GM23338 (cell line): Measurements from ENCODE around the gene OCIAD1. TPM values are rescaled to one million over a fixed set of nuclear protein-coding genes. Genes with fewer than 3 reads are reported as not detected.

ENCODE experiments used
- ATAC-seq: fragments of 200-7000 bp; cut with Tn5 transposase; 3 replicates; pipeline ENCODE4 v1.9.1; 2020
- DNase-seq: peaks from one replicate; pipeline ENCODE4 v3.0.0-alpha.2; 2015; ENCODE audit warnings: low spot score
- H2AFZ ChIP-seq: fragments of 200-600 bp; sonication (generic); 2 replicates; pipeline ENCODE4 v1.8.0; 2016; ENCODE audit warnings: antibody characterized with exemption, mild to moderate bottlenecking, moderate library complexity
- H3F3A ChIP-seq: fragments of 200-600 bp; sonication (generic); replicated peaks from 2 replicates; pipeline ENCODE4 v1.8.0; 2017; ENCODE audit warnings: antibody characterized with exemption, mixed run types, low read depth
- H3K27ac ChIP-seq: fragments of 200-600 bp; sonication (generic); 2 replicates; pipeline ENCODE4 v1.6.1; 2016; ENCODE audit warnings: low read depth
- H3K27me3 ChIP-seq: fragments of 200-600 bp; sonication (generic); 2 replicates; pipeline ENCODE4 v1.8.0; 2016; ENCODE audit warnings: mild to moderate bottlenecking, mixed run types, moderate library complexity; ENCODE audit not compliant: insufficient read depth
- H3K36me3 ChIP-seq: fragments of 200-600 bp; sonication (generic); 2 replicates; pipeline ENCODE4 v1.8.0; 2016; ENCODE audit warnings: mild to moderate bottlenecking; ENCODE audit not compliant: insufficient read depth
- H3K4me1 ChIP-seq: fragments of 200-600 bp; sonication (generic); 2 replicates; pipeline ENCODE4 v1.8.0; 2016; ENCODE audit warnings: mild to moderate bottlenecking, moderate library complexity; ENCODE audit not compliant: insufficient read depth
- H3K4me2 ChIP-seq: fragments of 200-600 bp; sonication (generic); 2 replicates; pipeline ENCODE4 v1.7.1; 2017; ENCODE audit warnings: mixed run types
- H3K4me3 ChIP-seq: fragments of 200-600 bp; sonication (generic); 2 replicates; pipeline ENCODE4 v1.6.1; 2016; ENCODE audit warnings: mixed run types
- H3K79me2 ChIP-seq: fragments of 200-600 bp; sonication (generic); replicated peaks from 2 replicates; pipeline ENCODE4 v1.8.0; 2017; ENCODE audit warnings: mild to moderate bottlenecking; ENCODE audit not compliant: insufficient read depth
- H3K9me2 ChIP-seq: fragments of 200-600 bp; sonication (generic); 2 replicates; pipeline ENCODE4 v1.8.0; 2017; ENCODE audit not compliant: insufficient read depth
- H4K20me1 ChIP-seq: fragments of 200-600 bp; sonication (generic); replicated peaks from 2 replicates; pipeline ENCODE4 v1.8.0; 2017; ENCODE audit warnings: mild to moderate bottlenecking; ENCODE audit not compliant: insufficient read depth
- H3K27ac Mint-ChIP-seq: 2 replicates; pipeline ENCODE4 v1.8.0; 2020; ENCODE audit warnings: inconsistent platforms, mild to moderate bottlenecking, moderate library complexity, mixed read lengths
- H3K27me3 Mint-ChIP-seq: 3 replicates; pipeline ENCODE4 v1.8.0; 2022; ENCODE audit warnings: low read depth, mild to moderate bottlenecking, moderate library complexity, mixed read lengths, inconsistent platforms; ENCODE audit not compliant: insufficient read depth, poor library complexity
- H3K36me3 Mint-ChIP-seq: 3 replicates; pipeline ENCODE4 v1.8.0; 2021; ENCODE audit warnings: low read depth, mild to moderate bottlenecking, inconsistent platforms, moderate library complexity, mixed read lengths
- H3K4me1 Mint-ChIP-seq: 3 replicates; pipeline ENCODE4 v1.8.0; 2020; ENCODE audit warnings: mild to moderate bottlenecking, inconsistent platforms, mixed read lengths
- H3K4me3 Mint-ChIP-seq: 3 replicates; pipeline ENCODE4 v1.8.0; 2021; ENCODE audit warnings: moderate library complexity, mild to moderate bottlenecking, inconsistent platforms, mixed read lengths
- H3K9me3 Mint-ChIP-seq: 3 replicates; pipeline ENCODE4 v1.8.0; 2020; ENCODE audit warnings: moderate library complexity, mild to moderate bottlenecking, inconsistent platforms, mixed read lengths
- CREB1 ChIP-seq: fragments of 250-450 bp; sonication (Bioruptor Pico); IDR thresholded peaks from 2 replicates; pipeline ENCODE4 v1.5.0; 2020; ENCODE audit warnings: low read depth, mild to moderate bottlenecking, moderate library complexity
- STAT1 ChIP-seq: IDR thresholded peaks from one replicate; pipeline ENCODE4 v1.6.1; 2016; ENCODE audit warnings: antibody characterized with exemption; ENCODE audit not compliant: unreplicated experiment
- polyA plus RNA-seq: library from polyadenylated mRNA; unstranded; fragments of >200 nt; fragmentation: Nextera tagmentation; extraction: Ambion mirVana; gene quantifications from 2 replicates; pipeline ENCODE4 v1.2.1, GENCODE V29; 2016
- total RNA-seq: library from RNA; depleted of rRNA; stranded (reverse); fragments of >200 nt; shearing (Covaris generic); gene quantifications from 2 replicates; pipeline ENCODE4 v1.2.3, GENCODE V29; 2014
- TF ChIP-seq, protein P1 (sequence below): IDR thresholded peaks from one replicate; pipeline ENCODE4 v1.6.1; 2018; ENCODE audit warnings: antibody characterized with exemption; ENCODE audit not compliant: unreplicated experiment
- TF ChIP-seq, protein P2 (sequence below): fragments of 250-450 bp; sonication (Bioruptor Pico); IDR thresholded peaks from 2 replicates; pipeline ENCODE4 v1.5.0; 2020; ENCODE audit warnings: mild to moderate bottlenecking, moderate library complexity

Gene OCIAD1
- total and polyA plus RNA-seq, 2 experiments from 2014 or later: 125 to 190 TPM

DNA sequence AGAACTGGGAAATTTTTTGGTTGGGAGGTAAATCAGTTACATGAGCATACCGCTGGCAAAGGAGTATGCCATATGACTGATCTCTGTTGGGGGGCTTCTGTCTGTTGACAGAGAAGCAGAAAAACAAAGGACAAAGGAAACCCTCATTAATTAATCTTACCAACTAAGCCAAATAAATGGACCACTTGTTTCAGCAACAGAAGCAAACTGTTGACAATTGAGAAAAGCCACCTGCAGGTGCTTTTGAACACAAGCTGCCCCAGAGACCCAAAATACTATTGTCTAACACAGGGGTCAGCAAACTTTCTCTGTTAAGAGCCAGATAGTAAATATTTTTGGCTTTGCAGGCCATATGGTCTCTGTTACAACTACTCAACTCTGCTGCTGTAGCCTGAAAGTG is 43.8 kb upstream of the OCIAD1 start:
- no peaks in the 10 kb centered on the region for H3K79me2 ChIP-seq
- TF ChIP-seq, protein P1, sequence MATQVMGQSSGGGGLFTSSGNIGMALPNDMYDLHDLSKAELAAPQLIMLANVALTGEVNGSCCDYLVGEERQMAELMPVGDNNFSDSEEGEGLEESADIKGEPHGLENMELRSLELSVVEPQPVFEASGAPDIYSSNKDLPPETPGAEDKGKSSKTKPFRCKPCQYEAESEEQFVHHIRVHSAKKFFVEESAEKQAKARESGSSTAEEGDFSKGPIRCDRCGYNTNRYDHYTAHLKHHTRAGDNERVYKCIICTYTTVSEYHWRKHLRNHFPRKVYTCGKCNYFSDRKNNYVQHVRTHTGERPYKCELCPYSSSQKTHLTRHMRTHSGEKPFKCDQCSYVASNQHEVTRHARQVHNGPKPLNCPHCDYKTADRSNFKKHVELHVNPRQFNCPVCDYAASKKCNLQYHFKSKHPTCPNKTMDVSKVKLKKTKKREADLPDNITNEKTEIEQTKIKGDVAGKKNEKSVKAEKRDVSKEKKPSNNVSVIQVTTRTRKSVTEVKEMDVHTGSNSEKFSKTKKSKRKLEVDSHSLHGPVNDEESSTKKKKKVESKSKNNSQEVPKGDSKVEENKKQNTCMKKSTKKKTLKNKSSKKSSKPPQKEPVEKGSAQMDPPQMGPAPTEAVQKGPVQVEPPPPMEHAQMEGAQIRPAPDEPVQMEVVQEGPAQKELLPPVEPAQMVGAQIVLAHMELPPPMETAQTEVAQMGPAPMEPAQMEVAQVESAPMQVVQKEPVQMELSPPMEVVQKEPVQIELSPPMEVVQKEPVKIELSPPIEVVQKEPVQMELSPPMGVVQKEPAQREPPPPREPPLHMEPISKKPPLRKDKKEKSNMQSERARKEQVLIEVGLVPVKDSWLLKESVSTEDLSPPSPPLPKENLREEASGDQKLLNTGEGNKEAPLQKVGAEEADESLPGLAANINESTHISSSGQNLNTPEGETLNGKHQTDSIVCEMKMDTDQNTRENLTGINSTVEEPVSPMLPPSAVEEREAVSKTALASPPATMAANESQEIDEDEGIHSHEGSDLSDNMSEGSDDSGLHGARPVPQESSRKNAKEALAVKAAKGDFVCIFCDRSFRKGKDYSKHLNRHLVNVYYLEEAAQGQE: no peak
- no peak for TF ChIP-seq CREB1 (CRISPR knock-in tag)
- TF ChIP-seq, protein P2, sequence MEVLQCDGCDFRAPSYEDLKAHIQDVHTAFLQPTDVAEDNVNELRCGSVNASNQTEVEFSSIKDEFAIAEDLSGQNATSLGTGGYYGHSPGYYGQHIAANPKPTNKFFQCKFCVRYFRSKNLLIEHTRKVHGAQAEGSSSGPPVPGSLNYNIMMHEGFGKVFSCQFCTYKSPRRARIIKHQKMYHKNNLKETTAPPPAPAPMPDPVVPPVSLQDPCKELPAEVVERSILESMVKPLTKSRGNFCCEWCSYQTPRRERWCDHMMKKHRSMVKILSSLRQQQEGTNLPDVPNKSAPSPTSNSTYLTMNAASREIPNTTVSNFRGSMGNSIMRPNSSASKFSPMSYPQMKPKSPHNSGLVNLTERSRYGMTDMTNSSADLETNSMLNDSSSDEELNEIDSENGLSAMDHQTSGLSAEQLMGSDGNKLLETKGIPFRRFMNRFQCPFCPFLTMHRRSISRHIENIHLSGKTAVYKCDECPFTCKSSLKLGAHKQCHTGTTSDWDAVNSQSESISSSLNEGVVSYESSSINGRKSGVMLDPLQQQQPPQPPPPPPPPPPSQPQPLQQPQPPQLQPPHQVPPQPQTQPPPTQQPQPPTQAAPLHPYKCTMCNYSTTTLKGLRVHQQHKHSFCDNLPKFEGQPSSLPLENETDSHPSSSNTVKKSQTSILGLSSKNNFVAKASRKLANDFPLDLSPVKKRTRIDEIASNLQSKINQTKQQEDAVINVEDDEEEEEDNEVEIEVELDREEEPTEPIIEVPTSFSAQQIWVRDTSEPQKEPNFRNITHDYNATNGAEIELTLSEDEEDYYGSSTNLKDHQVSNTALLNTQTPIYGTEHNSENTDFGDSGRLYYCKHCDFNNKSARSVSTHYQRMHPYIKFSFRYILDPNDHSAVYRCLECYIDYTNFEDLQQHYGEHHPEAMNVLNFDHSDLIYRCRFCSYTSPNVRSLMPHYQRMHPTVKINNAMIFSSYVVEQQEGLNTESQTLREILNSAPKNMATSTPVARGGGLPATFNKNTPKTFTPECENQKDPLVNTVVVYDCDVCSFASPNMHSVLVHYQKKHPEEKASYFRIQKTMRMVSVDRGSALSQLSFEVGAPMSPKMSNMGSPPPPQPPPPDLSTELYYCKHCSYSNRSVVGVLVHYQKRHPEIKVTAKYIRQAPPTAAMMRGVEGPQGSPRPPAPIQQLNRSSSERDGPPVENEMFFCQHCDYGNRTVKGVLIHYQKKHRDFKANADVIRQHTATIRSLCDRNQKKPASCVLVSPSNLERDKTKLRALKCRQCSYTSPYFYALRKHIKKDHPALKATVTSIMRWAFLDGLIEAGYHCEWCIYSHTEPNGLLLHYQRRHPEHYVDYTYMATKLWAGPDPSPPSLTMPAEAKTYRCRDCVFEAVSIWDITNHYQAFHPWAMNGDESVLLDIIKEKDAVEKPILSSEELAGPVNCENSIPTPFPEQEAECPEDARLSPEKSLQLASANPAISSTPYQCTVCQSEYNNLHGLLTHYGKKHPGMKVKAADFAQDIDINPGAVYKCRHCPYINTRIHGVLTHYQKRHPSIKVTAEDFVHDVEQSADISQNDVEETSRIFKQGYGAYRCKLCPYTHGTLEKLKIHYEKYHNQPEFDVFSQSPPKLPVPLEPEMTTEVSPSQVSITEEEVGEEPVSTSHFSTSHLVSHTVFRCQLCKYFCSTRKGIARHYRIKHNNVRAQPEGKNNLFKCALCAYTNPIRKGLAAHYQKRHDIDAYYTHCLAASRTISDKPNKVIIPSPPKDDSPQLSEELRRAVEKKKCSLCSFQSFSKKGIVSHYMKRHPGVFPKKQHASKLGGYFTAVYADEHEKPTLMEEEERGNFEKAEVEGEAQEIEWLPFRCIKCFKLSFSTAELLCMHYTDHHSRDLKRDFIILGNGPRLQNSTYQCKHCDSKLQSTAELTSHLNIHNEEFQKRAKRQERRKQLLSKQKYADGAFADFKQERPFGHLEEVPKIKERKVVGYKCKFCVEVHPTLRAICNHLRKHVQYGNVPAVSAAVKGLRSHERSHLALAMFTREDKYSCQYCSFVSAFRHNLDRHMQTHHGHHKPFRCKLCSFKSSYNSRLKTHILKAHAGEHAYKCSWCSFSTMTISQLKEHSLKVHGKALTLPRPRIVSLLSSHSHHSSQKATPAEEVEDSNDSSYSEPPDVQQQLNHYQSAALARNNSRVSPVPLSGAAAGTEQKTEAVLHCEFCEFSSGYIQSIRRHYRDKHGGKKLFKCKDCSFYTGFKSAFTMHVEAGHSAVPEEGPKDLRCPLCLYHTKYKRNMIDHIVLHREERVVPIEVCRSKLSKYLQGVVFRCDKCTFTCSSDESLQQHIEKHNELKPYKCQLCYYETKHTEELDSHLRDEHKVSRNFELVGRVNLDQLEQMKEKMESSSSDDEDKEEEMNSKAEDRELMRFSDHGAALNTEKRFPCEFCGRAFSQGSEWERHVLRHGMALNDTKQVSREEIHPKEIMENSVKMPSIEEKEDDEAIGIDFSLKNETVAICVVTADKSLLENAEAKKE (CRISPR knock-in tag): no peak
- TF ChIP-seq STAT1: no peak
- DNase-seq: no peak
- H3K4me1 ChIP-seq: no peaks in the 10 kb centered on the region
- H3K27ac Mint-ChIP-seq: no peak overlapping the region
- H3K27ac ChIP-seq: no peak overlapping the region
- H3K27me3 Mint-ChIP-seq: no peaks in the 10 kb centered on the region
- no peaks in the 10 kb centered on the region for H3K9me3 Mint-ChIP-seq
- no peaks in the 10 kb centered on the region; the same call in 1 of the 2 replicates for H3K9me2 ChIP-seq
- no peaks in the 10 kb centered on the region for H3K36me3 Mint-ChIP-seq
- no peak overlapping the region for H3K4me3 ChIP-seq
- no peak for ATAC-seq
- H3K36me3 ChIP-seq: no peaks in the 10 kb centered on the region
- no peak overlapping the region for H3K4me2 ChIP-seq
- no peak overlapping the region for H3K4me3 Mint-ChIP-seq
- no peaks in the 10 kb centered on the region for H3K4me1 Mint-ChIP-seq
- no peaks in the 10 kb centered on the region for H3F3A ChIP-seq
- no peaks in the 10 kb centered on the region for H4K20me1 ChIP-seq
- no peak overlapping the region for H2AFZ ChIP-seq
- no peaks in the 10 kb centered on the region for H3K27me3 ChIP-seq
